ENCODE measurements around the gene MAML3. TPM values are rescaled to one million over a fixed set of nuclear protein-coding genes. Genes with fewer than 3 reads are reported as not detected.

The MAML3 gene
- total RNA-seq, 4 donors from 2014 or later, result 2.4 to 50.5 (median 17.8) TPM

DNA sequence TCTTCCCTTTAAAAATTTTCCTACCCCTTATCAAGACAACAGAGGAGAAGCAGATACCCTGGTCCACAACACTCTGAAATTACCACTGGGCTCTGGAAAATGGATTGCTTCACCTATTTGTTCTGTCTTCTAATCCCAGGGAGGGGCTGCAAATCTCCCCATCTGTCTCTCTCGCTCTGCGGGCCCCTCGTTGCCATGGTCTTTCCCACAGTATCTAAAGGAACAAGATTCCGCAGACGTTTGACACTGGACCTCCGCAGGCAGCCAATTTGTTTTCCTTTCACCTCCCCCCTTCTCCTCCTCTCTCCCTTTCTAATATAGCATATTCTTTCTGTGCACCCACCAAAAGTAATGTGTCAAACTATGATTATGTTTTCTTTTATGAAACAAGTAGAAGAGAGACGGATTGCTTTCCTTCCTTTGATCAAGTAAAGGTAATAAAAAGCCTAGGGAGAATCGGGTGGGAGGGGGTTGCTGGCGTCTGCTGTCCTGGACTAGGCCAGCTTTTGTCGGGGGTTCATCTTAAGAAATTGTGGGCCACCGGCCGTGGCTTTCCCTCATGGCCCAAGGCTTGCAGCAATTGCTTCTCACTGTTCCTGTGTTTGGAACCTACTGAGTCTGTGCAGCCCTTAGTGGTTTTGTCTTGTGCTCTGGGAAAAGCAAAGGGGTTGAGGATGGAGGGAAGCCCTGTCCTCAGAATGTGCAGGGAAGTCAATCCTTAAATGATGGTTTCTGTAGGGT lies 407.4 kb downstream of the MAML3 start:
- TF ChIP-seq, protein P1, sequence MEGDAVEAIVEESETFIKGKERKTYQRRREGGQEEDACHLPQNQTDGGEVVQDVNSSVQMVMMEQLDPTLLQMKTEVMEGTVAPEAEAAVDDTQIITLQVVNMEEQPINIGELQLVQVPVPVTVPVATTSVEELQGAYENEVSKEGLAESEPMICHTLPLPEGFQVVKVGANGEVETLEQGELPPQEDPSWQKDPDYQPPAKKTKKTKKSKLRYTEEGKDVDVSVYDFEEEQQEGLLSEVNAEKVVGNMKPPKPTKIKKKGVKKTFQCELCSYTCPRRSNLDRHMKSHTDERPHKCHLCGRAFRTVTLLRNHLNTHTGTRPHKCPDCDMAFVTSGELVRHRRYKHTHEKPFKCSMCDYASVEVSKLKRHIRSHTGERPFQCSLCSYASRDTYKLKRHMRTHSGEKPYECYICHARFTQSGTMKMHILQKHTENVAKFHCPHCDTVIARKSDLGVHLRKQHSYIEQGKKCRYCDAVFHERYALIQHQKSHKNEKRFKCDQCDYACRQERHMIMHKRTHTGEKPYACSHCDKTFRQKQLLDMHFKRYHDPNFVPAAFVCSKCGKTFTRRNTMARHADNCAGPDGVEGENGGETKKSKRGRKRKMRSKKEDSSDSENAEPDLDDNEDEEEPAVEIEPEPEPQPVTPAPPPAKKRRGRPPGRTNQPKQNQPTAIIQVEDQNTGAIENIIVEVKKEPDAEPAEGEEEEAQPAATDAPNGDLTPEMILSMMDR (IDR thresholded peaks at IDR 0.05), result no peak
- TF ChIP-seq POLR2A (IDR thresholded peaks at IDR 0.05), result no peak
- no peak overlapping the region for H3K27ac ChIP-seq
- H3K36me3 ChIP-seq, result no peaks in the 10 kb centered on the region
- H3K27me3 ChIP-seq, result no peaks in the 10 kb centered on the region
- no peaks in the 10 kb centered on the region for H3K9me3 ChIP-seq
- H3K4me3 ChIP-seq, result no peak overlapping the region
- intact Hi-C loops (cut with DNase I; ENCODE audit: low total_unique reads), result no loop called here
- no peak for DNase-seq
- H3K4me1 ChIP-seq, result no peaks in the 10 kb centered on the region

DNA sequence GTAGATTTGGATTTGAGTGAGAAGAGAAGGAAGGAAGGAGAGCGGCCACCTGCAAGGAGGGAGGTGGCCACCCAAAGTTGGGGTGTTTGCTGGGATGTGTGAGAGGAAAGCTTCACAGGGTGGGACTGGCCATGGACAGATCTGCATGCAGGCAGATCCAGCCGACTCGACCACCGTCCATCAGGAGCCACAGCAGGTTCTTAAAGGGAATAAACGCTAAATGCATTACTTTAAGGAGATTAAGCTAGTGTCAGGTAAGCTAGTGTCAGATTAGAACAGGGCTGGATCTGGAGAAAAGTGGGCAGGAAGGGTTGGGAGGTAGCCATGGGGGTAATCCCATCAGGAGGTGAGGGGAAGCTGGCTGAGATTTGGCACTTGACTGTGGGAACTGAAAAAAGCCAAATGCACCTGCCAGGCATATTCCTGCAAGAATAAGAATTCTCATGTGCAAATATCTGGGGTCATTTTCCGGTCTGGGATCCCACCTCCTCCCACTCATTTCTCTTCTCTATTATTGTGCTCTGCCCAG lies 408.8 kb downstream of the MAML3 start:
- Histone ChIP-seq H3K36me3 (no peaks in the 10 kb centered on the region), H3K9me3 (no peaks in the 10 kb centered on the region), H3K27me3 (no peaks in the 10 kb centered on the region), H3K4me1 (peaks cover 5 to 6% of the 10 kb centered on the region in 2 donors), H3K27ac (no peak overlapping the region), H3K4me3 (no peak overlapping the region)
- TF ChIP-seq POLR2A (IDR thresholded peaks at IDR 0.05), result no peak
- TF ChIP-seq, protein P1 (IDR thresholded peaks at IDR 0.05), result no peak
- no peak for DNase-seq
- intact Hi-C loops (cut with DNase I; ENCODE audit: low total_unique reads), result no loop called here

DNA sequence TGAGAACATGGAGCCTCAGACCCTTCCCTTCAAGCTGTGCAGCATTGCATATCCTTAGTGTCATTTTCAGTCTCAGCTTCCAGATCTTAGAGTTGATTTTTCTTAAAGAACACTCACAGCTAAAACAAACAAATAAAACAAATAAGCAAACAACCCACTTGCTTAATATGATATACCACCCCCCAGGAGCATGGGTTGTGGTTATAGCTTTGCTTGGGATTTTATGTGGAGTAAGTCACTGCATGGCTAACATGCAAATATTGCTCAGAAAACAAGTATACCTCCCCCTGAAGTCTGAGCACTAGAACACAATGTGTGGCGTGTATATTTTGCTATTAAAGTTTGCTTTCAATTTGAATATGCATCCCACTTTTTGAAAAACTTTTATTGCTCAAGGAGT lies 409.8 kb downstream of the MAML3 start:
- TF ChIP-seq, protein P1 (IDR thresholded peaks at IDR 0.05), result no peak
- no peak for TF ChIP-seq POLR2A (IDR thresholded peaks at IDR 0.05)
- Histone ChIP-seq H3K9me3 (no peaks in the 10 kb centered on the region), H3K36me3 (no peaks in the 10 kb centered on the region), H3K4me1 (peaks cover 5 to 8% of the 10 kb centered on the region in 2 donors), H3K27me3 (no peaks in the 10 kb centered on the region), H3K27ac (no peak overlapping the region), H3K4me3 (no peak overlapping the region)
- DNase-seq, result no peak
- intact Hi-C loops (cut with DNase I; ENCODE audit: low total_unique reads), result no loop called here

DNA sequence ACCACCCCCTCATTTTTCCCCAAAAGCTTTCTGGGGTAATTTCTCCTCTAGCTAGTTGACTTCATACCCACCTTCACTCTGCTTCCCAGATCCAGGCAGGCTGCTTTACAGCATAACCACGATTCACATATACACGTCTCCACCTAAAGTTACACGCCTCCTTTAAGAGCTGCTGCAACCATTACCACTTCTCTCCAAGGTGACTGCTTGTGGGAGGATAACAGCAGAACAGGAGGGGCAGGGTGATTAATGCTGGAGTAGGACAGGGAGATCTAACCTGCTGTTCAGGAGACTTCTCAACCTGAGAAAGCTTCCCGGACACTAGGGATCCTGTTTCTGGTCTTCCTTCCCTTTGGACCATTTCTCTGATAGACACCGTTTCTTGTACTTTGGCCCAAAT lies 411.0 kb downstream of the MAML3 start:
- Histone ChIP-seq H3K4me3 (no peak overlapping the region), H3K27me3 (no peaks in the 10 kb centered on the region), H3K27ac (no peak overlapping the region), H3K9me3 (no peaks in the 10 kb centered on the region), H3K36me3 (no peaks in the 10 kb centered on the region), H3K4me1 (peaks cover 5 to 8% of the 10 kb centered on the region in 2 donors)
- no peak for DNase-seq
- no peak for TF ChIP-seq POLR2A (IDR thresholded peaks at IDR 0.05)
- TF ChIP-seq, protein P1 (IDR thresholded peaks at IDR 0.05), result no peak
- intact Hi-C loops (cut with DNase I; ENCODE audit: low total_unique reads), result no loop called here

DNA sequence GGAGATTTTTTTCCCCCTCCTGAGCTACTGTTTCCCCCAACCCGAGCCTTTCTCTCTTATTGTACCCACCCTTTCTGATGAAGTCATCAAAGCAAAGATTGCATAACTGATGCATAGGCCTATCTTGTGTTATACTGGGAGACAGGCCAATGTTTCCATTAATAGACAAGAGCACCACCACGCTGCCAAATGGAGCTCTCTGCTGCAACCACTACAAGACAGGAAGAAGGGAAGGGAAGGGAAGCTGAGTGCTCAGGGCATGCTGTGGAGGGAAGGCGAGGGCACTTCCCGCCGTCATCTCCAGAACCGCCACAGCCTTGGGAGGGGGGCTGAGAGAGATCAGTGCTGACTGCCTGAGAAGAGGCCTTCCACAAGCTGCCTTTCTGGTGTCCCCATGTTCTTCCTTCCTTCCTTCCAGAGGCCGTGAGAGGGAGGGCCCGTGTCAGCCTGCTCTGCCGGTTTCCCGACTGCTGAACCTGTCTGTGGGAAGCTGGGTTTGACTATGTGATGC lies 413.4 kb downstream of the MAML3 start:
- intact Hi-C loops (cut with DNase I; ENCODE audit: low total_unique reads), result no loop called here
- H3K36me3 ChIP-seq, result no peaks in the 10 kb centered on the region
- H3K27me3 ChIP-seq, result no peaks in the 10 kb centered on the region
- H3K9me3 ChIP-seq, result no peaks in the 10 kb centered on the region
- TF ChIP-seq, protein P1 (IDR thresholded peaks at IDR 0.05), result peak; percentile 21 to 44 (median 38)
- TF ChIP-seq POLR2A (IDR thresholded peaks at IDR 0.05), result peak in 1 of 2 donors; percentile 25
- no peak overlapping the region for H3K4me3 ChIP-seq
- H3K27ac ChIP-seq, result peak overlapping the region; percentile 82 to 84
- peak; percentile 63 to 83 for DNase-seq
- H3K4me1 ChIP-seq, result peaks cover 5 to 8% of the 10 kb centered on the region in 2 donors

Data from uterus (tissue), 4 donors.